Measurements from ENCODE around the gene DEFB132.
A peak's percentile ranks its signal among the peaks of the same experiment; 100 is the strongest.
"Not testable (repeated sequence)": the region's sequence is repeated elsewhere in the genome, so short reads cannot be mapped to it uniquely, and the experiment has no call there.

DEFB132 gene, protein sequence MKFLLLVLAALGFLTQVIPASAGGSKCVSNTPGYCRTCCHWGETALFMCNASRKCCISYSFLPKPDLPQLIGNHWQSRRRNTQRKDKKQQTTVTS

DNA sequence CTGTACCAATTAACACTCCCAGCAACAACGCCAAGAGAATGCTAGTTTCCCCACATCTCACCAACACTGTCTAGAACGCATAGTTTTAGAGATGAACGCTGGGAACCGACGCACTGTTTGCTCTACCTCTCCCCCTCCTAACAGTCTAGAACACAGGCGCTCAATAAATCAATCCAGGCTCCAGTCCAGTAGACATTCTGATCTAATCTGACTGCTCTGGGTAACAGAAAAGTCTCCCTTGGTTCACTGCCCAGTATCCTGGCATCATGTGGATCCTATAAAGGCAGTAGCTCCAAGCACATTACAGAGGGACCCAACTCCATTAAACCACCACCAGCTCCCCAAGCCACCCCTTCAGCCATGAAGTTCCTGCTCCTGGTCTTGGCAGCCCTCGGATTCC is at the start of gene DEFB132:
DEFB132 (plus strand) TSS at position 306 of the 400 bp plus-strand sequence; CDS start at position 361, 55 bp downstream.
- no peak for DNase-seq

DNA sequence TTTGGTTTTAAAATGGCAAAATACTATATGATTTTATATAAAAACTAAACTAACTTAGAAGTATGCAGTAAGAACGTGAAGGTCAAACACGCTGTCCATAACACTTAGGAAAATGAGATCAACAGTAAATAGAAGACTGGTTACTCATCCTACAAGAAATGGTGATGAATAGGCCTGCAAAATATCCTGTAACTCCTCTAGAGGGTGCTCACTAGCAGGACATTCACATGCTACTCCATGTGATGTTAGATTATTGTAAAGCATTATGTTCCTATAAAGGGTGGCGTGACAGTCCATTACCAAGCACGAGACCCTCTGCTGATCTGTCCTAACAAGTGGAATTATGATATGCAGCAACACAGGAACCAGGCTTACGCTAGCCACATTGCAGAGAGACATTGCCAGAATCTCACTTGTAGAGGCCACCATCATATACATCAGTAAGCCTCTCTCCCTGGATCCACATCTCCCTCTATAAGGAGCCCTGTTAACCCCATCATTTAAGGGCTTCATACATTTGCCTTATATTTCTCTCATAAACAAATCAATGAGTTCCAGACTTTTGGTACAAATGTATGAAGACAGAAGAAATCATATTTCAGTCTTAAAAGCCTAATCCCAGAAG is 48.5 kb upstream of the DEFB132 start:
- peak; percentile 20 for DNase-seq

DNA sequence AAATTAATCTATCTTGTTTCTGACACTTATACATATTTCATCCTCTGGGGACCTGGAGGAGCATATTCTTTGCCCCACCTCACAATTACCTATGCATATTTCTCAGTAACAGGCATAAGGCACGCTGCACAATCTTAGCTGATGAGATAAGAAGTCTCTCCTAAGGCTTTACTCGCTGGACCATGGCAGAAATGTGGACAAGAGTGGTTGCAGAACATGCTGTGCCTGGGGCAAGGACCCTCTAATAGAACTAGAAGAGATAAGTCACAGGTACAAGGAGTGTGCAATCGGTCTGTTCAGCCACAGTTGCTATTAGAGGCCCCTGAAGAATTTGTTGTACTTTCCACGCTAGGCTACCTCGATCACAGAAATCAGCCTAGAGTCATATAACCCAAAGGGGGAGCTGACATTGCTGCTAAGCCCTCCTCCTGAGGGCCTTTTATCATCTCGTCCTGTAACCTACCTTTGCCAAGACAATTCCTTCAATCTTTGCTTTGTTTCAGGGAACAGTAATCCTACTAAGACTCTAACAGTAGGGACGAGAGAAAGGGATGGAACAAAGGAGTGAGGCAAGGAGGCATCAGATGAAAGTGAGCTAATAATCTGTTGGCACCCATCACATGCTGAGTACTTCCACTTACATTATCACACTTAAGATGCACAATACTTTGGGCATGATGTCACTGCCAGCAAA is 46.6 kb upstream of the DEFB132 start:
- no peak for DNase-seq

DNA sequence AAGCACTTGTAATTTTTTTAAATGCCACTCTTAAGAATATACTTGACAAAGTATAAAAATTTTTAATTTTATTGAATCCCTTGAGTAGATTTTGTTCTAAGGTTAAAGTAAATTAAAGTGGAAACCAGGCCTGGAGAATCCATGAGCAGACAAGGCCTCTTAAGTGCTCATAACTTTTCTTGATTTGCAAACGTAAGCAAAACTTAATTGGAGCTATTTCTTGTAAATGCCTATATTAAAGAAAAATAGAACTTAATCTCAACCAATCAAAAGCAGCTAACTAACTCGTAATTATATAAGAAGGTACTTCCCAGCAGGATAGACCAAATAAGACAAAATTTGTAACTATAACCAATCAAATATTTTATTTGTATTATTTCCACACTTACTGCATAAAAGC is 43.1 kb upstream of the DEFB132 start:
- no peak for DNase-seq

DNA sequence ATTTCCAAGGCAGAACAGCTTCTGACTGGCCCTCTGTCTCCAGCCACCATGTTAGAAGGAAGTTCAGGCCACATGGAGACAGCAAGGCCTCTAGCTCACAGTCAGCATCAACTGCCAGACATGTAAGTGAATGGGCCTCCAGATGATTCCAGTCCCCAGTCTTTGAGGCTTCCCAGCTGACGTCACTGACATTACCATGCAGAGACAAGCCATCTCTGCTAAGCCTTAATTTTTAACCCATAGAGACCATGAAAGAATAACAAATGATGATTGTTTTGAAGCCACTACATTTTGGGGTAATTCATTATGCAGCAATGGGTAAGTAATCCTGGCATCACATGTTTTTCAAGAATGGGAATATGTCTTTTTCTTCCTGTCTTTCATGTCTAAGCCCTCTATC is 41.7 kb upstream of the DEFB132 start:
- DNase-seq: no peak

DNA sequence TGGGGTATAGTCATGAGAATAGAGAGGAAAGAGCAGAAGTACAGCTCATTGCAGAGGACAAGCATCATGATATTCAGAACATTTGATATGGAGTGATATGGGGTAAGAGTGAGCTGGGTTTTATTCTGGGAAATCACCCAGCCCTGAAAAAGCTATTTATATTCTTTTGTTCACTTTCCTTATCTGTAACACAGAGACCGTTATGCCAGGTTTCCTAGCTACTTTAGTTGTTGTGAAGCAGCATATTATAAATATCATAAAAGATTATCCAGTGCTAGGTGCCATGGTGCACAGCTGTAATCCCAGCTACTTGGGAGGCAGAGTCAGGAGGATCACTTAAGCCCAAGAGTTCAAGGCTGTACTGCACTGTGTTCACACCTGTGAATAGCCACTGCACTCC is 40.3 kb upstream of the DEFB132 start:
- no peak for DNase-seq

DNA sequence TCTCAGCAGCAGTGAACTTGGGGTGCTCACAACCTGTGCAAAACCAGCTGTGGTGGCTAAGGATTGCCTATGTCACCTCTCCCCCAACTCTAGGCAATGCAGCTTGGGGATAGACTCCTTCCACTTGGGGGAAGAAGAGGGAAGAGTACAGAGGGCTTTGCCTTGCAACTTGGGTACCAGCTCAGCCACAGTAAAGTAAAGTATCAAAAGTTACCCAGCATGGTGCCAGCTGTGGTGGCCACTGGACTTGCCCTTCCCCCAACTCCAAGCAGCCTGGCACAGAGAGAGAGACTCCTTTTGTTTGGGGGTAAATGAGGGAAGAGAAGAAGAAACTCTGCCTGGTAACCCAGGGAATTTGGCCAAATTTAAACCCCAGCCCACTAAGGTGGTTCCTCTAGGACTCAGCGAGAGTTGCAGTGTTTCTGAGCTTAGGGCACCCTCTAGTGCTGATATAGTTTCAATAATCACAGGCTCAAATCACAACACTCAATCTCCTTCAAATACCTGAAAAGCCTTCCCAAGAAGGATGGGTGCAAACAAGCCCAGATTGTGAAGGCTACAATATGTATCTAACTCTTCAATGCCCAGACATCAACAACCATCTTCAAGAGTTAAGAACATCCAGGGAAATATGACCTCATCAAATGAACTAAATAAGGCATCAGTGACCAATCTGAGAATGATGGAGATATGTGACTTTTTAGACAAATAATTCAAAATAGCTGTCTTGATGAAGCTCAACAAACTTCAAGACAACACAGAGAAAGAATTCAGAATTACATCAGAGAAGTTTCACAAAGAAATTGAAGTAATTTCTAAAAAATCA is 38.0 kb upstream of the DEFB132 start:
- DNase-seq: peak; percentile 15

DNA sequence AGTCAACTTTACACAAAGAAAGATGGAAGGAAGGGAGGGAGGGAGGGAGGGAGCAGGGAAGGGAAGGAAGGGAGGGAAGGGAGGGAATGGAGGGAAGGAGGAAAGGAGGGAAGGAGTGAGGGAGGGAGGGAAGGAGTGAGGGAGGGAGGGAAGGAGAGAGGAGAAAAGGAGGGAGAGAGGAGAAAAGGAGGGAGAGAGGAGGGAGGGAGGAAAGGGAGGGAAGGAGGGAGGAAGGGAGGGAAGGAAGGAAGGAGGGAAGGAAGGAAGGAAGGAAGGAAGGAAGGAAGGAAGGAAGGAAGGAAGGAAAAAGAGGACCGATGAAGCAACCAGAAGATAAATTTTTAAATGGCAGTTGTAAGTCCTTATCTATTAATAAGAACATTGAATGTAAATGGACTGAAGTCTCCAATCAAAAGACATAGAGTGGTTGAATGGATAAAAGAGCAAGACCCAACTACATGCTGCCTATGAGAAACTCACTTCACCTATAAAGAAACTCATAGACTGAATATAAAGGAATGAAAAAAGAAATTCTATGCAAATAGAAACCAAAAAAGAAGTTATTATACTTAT is 36.2 kb upstream of the DEFB132 start:
- no peak for DNase-seq

DNA sequence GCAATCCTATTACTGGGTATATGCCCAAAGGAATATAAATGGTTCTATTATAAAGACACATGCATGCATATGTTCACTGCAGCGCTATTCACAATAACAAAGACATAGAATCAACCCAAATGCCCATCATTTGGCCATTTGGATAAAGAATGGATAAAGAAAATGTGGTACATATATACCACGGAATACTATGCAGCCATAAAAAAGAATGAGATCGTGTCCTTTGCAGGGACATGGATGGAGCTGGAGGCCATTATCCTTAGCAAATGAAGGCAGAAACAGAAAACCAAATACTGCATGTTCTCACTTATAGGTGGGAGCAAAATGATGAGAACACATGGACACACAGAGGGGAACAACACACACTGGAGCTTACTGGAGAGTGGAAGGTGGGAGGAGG is 31.6 kb upstream of the DEFB132 start:
- DNase-seq: not testable (repeated sequence)

DNA sequence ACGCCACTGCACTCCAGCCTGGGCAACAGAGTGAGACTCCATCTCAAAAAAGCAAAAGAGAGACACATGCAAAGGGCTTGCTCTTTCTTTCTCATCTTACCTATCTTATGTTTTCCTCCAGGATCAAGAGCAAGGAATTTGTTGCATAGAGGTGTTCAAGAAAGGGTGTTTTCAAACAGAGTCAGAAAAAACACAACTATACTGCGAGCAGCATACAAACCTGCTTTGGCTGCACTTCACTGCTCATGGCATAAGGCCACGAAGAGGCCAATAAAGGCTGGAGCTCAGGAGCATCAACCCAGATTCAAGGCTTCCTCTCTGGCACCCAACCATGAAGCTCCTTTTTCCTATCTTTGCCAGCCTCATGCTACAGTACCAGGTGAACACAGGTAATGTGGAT is 30.6 kb upstream of the DEFB132 start, which contains the start of gene DEFB129:
DEFB129 (plus strand) TSS at position 301 of the 400 bp plus-strand sequence; CDS start at position 332, 31 bp downstream.
- DNase-seq: no peak

DNA sequence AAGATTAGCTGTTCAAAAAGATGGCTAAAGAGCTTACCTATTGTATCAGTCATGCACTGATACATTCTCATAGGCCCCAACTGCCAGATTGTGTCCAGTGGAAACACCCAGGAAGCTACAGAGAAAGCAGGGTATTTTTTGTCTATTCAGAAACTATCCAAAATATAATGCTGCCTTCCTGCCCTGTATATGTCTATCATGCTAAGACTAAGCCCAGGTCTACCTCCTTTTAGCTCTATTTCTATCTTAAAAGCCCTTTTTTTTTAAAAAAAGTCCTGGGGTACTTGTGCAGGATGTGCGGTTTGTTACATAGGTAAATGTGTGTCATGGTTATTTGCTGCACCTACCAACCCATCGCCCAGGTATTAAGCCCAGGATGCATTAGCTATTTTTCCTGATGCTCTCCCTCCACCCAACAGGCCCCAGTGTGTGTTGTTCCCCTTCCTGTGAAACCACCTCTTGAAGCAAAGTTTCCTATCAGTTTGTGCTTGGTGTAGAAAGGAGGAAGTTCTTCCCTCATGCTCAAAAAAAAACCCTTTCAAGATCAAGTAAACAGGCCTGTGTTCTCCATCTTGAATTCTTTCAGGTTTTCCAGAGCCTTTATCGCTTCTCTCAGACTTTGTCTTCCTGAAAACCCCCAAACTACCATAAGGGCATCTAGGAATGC is 30.0 kb upstream of the DEFB132 start:
- no peak for DNase-seq

DNA sequence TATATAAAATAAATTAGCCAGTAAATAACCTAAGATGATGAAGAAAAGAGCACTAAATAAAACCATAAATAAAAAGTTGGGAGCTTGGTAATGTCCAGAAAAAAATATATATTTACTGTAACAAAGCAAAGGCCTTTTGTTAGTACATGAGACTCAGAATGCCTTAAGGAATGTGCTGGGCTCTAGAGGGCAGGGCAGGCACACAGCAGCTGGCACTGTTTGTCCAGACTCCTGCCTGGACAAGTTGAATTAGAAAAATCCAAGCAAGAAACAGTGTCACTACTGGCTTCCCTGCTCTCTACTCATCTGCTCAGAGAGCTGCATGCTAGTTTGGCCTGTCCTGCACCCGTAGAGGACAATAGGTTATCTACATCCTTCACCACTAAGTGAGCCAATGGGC is 21.6 kb upstream of the DEFB132 start:
- DNase-seq: no peak

DNA sequence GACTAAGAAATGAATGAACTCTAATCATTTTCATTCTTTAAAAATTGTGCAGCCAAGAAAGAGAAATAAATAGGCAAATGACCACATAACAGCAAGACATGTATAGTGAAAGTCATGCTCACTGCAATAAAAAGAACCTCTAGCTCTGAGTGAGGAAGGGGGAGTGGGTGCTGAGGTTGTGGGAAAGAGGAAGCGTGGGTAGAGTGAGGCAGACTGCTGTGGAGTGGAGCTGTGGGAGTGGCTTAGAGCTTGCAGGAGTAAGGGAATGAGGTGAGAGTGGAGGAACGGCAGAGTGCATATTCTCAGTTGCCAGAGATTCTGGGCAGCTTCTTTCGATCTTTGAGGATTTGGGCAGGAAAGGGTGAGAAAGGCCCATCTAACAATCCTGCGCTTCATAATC is 20.0 kb upstream of the DEFB132 start:
- no peak for DNase-seq

DNA sequence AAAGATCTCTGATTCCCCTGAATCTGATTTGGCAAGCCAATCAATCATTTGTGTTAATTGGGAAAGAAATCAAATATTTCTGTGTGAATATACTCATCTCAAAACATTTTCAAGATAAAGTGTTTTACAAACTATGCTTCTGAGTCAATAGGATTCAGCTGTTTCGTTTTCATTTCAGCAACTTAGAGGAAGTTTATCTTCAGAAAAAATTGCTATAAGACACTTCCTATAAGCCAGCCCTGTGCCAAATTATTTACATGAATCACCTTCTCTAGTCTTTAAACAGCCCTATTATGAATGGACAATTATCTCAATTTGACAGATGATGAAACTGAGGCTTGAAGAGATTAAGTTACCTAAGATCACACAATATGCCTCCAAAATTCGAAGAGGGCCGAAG is 19.6 kb upstream of the DEFB132 start:
- DNase-seq: no peak

DNA sequence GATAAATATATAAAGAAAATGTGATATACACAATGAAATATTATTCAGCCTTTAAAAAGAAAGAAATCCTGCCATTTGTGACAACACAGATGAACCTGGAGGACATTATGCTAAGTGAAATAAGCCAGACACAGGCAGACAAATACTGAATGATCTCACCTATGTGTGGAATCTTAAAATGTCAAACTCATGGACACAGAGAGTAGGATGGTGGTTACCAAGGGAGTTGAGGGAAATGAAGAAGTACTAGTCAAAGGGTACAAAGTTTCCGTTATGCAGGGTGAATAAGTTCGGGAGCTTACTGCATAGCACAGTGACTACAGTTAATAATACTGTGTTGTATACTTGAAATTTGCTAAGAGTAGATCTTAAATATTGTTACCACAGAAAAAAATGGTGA is 14.6 kb upstream of the DEFB132 start:
- no peak for DNase-seq

DNA sequence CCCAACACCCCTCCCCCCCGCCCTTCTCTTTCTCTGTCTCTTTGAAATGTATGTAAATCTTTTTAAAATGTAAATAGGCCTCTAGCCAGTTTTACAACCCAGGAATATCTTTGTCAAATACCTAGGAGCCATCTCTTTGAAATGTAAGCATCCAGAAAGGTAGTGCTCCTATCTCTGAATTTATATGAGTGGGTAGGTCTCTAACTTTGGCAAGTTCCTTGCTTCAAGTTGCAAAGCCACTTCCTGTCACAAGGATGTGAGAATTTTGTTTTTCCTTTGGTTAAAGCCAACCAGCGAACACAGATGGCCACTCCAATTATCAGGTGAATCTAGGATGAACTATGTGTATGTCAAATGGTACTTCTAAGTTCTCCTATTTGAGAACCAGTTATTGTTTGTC is 6.2 kb upstream of the DEFB132 start:
- DNase-seq: no peak

DNA sequence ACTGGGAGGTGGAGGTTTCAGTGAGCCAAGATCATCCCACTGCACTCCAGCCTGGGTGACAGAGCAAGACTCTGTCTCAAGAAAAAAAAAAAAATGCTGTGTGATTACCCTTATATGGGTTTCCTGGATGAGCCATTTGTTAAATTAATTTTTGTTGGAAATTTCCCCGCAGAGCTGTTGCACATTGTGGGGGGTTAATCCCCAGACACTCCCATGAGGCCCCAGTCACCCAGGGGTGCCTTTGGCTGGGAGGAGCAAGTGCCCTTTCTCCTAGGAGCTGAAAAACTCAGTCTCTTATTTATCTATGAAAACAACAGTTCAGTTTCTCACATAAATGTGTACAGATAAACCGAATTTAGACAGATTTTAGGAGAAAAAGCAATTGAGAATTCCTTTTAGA is 4.7 kb upstream of the DEFB132 start:
- no peak for DNase-seq

DNA sequence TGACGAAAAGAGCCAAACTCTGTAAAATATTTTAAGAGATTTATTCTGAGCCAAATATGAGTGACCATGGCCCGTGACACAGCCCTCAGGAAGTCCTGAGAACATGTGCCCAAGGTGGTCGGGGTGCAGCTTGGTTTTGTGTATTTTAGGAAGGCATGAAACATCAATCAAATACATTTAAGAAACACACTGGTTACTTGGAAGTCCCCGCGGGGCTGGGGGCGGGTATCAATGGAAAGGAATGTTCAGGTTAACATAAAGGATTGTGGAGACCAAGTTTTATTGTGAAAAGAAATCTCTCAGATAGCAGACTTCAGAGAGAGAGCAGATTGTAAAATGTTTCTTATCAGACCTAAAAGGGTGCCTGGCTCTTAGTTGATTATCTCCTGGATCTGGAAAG is 4.1 kb upstream of the DEFB132 start:
- DNase-seq: not testable (repeated sequence)

DNA sequence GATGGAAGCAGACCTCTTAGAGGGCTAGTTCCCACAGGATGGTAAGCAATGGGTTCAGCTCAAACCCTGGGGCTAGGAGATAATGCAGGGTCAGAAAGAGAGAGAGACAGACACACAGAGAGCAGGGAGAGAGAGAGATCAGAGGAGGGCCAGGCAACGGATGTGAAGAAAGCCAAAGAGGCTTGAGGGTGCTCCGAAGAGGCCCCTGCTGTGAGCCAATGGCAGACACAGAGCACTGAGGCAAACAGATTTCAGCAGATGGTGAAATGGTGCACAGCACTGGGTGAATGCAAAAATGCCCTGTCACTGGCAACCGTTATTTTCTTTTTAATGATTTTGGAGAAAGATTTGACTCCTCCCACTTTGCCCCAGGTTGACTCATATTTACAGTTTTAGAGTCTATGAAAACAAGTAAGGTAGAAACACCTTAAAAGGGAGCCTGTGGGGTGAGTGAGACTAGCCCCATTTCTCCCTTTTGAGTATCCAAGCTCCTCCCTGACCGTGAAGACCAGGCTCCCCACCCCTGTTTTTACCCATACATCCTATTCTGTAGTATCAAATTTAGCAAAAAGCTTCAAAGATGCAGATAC is 840 bp downstream of the DEFB132 start:
- DNase-seq: no peak

DNA sequence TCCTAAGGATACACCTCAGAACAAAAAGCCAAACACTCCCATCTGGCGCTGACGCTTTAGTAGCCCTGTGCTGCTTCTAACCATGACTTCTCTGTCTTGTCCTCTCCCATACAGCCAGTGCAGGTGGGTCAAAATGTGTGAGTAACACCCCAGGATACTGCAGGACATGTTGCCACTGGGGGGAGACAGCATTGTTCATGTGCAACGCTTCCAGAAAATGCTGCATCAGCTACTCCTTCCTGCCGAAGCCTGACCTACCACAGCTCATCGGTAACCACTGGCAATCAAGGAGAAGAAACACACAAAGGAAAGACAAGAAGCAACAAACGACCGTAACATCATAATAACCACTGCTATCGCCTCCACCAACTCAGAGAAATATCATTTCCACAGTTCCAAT is 1.4 kb downstream of the DEFB132 start:
- DNase-seq: no peak

DNA sequence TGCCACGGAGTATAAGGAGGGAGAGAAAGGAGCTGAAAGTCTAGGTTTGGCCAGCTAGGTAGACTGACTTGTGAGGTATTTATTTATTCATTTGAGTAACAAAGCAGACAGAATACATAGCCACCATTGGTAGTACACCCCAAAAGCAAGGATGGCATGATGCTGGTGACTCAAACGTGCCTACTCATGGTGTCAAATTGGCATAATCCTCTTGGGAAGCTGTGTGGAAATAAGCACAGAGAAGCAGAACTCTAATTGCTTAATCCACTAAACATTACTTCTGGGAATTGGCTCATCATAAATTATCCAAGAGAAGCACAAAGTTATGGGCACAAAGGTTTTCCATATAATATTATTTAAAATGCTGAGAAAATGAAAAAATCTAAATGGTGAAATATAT is 2.5 kb downstream of the DEFB132 start:
- no peak for DNase-seq

DNA sequence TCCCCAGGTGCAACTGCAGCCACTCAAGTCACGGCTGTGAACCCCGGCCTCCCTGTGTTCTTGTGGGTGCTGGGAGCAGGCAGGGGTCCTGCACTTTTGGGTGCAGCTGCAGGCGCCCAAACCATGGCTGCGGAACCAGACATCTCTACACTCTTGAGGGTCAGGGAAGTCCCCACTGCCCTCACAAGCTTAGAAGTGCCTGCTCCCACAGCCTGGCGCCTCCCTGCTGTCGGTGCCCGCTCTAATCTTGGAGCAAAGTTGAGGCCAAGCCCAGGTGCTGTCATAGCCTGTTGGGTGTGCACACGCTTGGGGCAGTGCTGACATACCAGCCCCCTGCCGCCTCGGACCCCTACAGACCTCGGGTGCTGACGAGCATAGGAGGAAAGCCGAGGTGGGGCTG is 6.2 kb downstream of the DEFB132 start:
- no peak for DNase-seq

All from NCI-H1105 (cell line).